CD4-positive, CD25-positive, alpha-beta regulatory T cell (primary cell): ENCODE results near the gene GPER1. TPM values are rescaled to one million over a fixed set of nuclear protein-coding genes. Genes with fewer than 3 reads are reported as not detected.
A peak's percentile ranks its signal among the peaks of the same experiment; 100 is the strongest.

ENCODE experiments used
- ATAC-seq, 2 donors: fragments of 150-1000 bp; cut with Tn5 transposase; one replicate each; pipeline ENCODE4 v1.10.0; 2021; ENCODE audit warnings: low read depth in 2 of 2, moderate number of reproducible peaks in 2 of 2, moderate library complexity in 1 of 2
- DNase-seq, 3 donors: peaks; one replicate each; pipeline versions ENCODE4 v3.0.0 to v3.0.0-alpha.2; 2012 to 2022; ENCODE audit warnings: mixed read lengths in 1 of 3
- H3K27ac ChIP-seq: one replicate; pipeline ENCODE4 v1.7.0; 2013; ENCODE audit warnings: mild to moderate bottlenecking, low read length; ENCODE audit not compliant: insufficient read depth, poor library complexity, severe bottlenecking
- H3K27me3 ChIP-seq: one replicate; pipeline ENCODE4 v1.7.0; 2013; ENCODE audit warnings: low read length; ENCODE audit not compliant: control insufficient read depth, insufficient read depth
- H3K36me3 ChIP-seq: one replicate; pipeline ENCODE4 v1.7.0; 2013; ENCODE audit warnings: mild to moderate bottlenecking, low read length, moderate library complexity; ENCODE audit not compliant: control insufficient read depth, insufficient read depth
- H3K4me1 ChIP-seq: 2 replicates; pipeline ENCODE4 v1.7.0; 2013; ENCODE audit warnings: mild to moderate bottlenecking, low read length; ENCODE audit not compliant: insufficient read depth, control insufficient read depth, poor library complexity, severe bottlenecking
- H3K4me3 ChIP-seq: one replicate; pipeline ENCODE4 v1.7.0; 2013; ENCODE audit warnings: low read depth, mild to moderate bottlenecking, low read length, moderate library complexity
- H3K9me3 ChIP-seq, 2 experiments: 1 replicate in 1 of 2; 2 replicates in 1 of 2; pipeline ENCODE4 v1.7.0; 2013; ENCODE audit warnings: low read length in 2 of 2, mild to moderate bottlenecking in 1 of 2, moderate library complexity in 1 of 2; ENCODE audit not compliant: control insufficient read depth in 2 of 2
- H3K27ac Mint-ChIP-seq, 3 donors: one replicate each; pipeline ENCODE4 v1.8.0; 2020 to 2022; ENCODE audit warnings: mild to moderate bottlenecking in 3 of 3, mixed read lengths in 3 of 3, moderate library complexity in 2 of 3
- H3K27me3 Mint-ChIP-seq: one replicate; pipeline ENCODE4 v1.8.0; 2022; ENCODE audit warnings: mild to moderate bottlenecking, mixed read lengths
- H3K36me3 Mint-ChIP-seq: one replicate; pipeline ENCODE4 v1.8.0; 2020; ENCODE audit warnings: mixed read lengths
- H3K4me1 Mint-ChIP-seq, 4 donors: one replicate each; pipeline ENCODE4 v1.8.0; 2020 to 2022; ENCODE audit warnings: mixed read lengths in 4 of 4, mild to moderate bottlenecking in 1 of 4
- H3K4me3 Mint-ChIP-seq, 4 donors: one replicate each; pipeline ENCODE4 v1.8.0; 2020 to 2022; ENCODE audit warnings: mild to moderate bottlenecking in 4 of 4, mixed read lengths in 4 of 4, moderate library complexity in 3 of 4
- H3K9me3 Mint-ChIP-seq, 7 donors: one replicate each; pipeline ENCODE4 v1.8.0; 2020 to 2022; ENCODE audit warnings: mixed read lengths in 7 of 7, mild to moderate bottlenecking in 3 of 7, moderate library complexity in 2 of 7
- polyA plus RNA-seq, 4 donors: library from polyadenylated mRNA; unstranded; fragments of 300-500 nt; fragmentation: Illumina TruSeq; gene quantifications; one replicate each; pipeline ENCODE4 v1.2.3, GENCODE V29; 2021
- total RNA-seq: library from RNA; stranded (reverse); gene quantifications from one replicate; pipeline ENCODE4 v1.2.3, GENCODE V29; 2022

Gene GPER1
- total and polyA plus RNA-seq, 5 donors from 2014 or later: 0.10 TPM; not detected in 4

GRCh38 chr7:1055956-1056784, 31.7 kb upstream of the GPER1 start:
- Histone ChIP-seq H3K27me3 (no peaks in the 10 kb centered on the region), H3K4me1 (peaks cover 26% of the 10 kb centered on the region), H3K9me3 (no peaks in the 10 kb centered on the region), H3K4me3 (no peak overlapping the region), H3K27ac (no peak overlapping the region), H3K36me3 (no peaks in the 10 kb centered on the region)
- Mint-ChIP-seq H3K9me3 (no peaks in the 10 kb centered on the region), H3K4me3 (peak overlapping the region in 3 of 4 donors; percentile 89 to 94 (median 92)), H3K4me1 (peaks cover 0 to 32% (median 12%) of the 10 kb centered on the region in 4 donors), H3K36me3 (no peaks in the 10 kb centered on the region), H3K27me3 (no peaks in the 10 kb centered on the region), H3K27ac (peak overlapping the region in 2 of 3 donors; percentile 85 to 86)
- ATAC-seq: no peak
- no peak for DNase-seq

GRCh38 chr7:1056785-1057410, 31.0 kb upstream of the GPER1 start:
- ATAC-seq (no peak), DNase-seq (no peak)
- Histone ChIP-seq H3K9me3 (no peaks in the 10 kb centered on the region), H3K27me3 (no peaks in the 10 kb centered on the region), H3K36me3 (no peaks in the 10 kb centered on the region), H3K27ac (no peak overlapping the region), H3K4me3 (no peak overlapping the region), H3K4me1 (peaks cover 26% of the 10 kb centered on the region)
- H3K36me3 Mint-ChIP-seq: no peaks in the 10 kb centered on the region
- H3K4me1 Mint-ChIP-seq: peaks cover 0 to 27% (median 8%) of the 10 kb centered on the region in 4 donors
- H3K27me3 Mint-ChIP-seq: peaks cover 4% of the 10 kb centered on the region
- peak overlapping the region in 1 of 4 donors; percentile 94 for H3K4me3 Mint-ChIP-seq
- no peaks in the 10 kb centered on the region for H3K9me3 Mint-ChIP-seq
- H3K27ac Mint-ChIP-seq: no peak overlapping the region

GRCh38 chr7:1057416-1058291, 30.3 kb upstream of the GPER1 start:
- H3K27me3 ChIP-seq: no peaks in the 10 kb centered on the region
- H3K27ac ChIP-seq: no peak overlapping the region
- Mint-ChIP-seq H3K4me3 (peak overlapping the region in 2 of 4 donors; percentile 46 to 50), H3K9me3 (no peaks in the 10 kb centered on the region), H3K27me3 (peaks cover 5% of the 10 kb centered on the region), H3K36me3 (no peaks in the 10 kb centered on the region), H3K27ac (no peak overlapping the region), H3K4me1 (peaks cover 0 to 26% (median 9%) of the 10 kb centered on the region in 4 donors)
- no peak overlapping the region for H3K4me3 ChIP-seq
- DNase-seq (no peak), ATAC-seq (no peak)
- peaks cover 26% of the 10 kb centered on the region for H3K4me1 ChIP-seq
- H3K9me3 ChIP-seq: no peaks in the 10 kb centered on the region
- H3K36me3 ChIP-seq: no peaks in the 10 kb centered on the region

GRCh38 chr7:1058311-1058710, 29.6 kb upstream of the GPER1 start:
- no peak for DNase-seq
- no peak overlapping the region for H3K27ac Mint-ChIP-seq
- H3K27me3 ChIP-seq: no peaks in the 10 kb centered on the region

GRCh38 chr7:1058821-1059199, 29.1 kb upstream of the GPER1 start:
- H3K9me3 Mint-ChIP-seq: no peaks in the 10 kb centered on the region
- peak overlapping the region in 1 of 4 donors; percentile 53 for H3K4me3 Mint-ChIP-seq
- peaks cover 0 to 26% (median 9%) of the 10 kb centered on the region in 4 donors for H3K4me1 Mint-ChIP-seq
- H3K9me3 ChIP-seq: no peaks in the 10 kb centered on the region
- H3K36me3 Mint-ChIP-seq: no peaks in the 10 kb centered on the region
- H3K27ac ChIP-seq: no peak overlapping the region
- H3K4me3 ChIP-seq: no peak overlapping the region
- H3K36me3 ChIP-seq: no peaks in the 10 kb centered on the region
- DNase-seq: peak in 1 of 3 donors; percentile 61
- no peaks in the 10 kb centered on the region for H3K27me3 ChIP-seq
- ATAC-seq: no peak
- H3K4me1 ChIP-seq: peaks cover 26% of the 10 kb centered on the region
- peaks cover 5% of the 10 kb centered on the region for H3K27me3 Mint-ChIP-seq
- H3K27ac Mint-ChIP-seq: peak overlapping the region in 2 of 3 donors; percentile 17 to 71

More at GRCh38 chr7:1058311-1058710, 29.6 kb upstream of the GPER1 start:
- H3K4me3 ChIP-seq: no peak overlapping the region
- peaks cover 26% of the 10 kb centered on the region for H3K4me1 ChIP-seq
- H3K27ac ChIP-seq: no peak overlapping the region
- no peak for ATAC-seq
- H3K36me3 Mint-ChIP-seq: no peaks in the 10 kb centered on the region
- H3K36me3 ChIP-seq: no peaks in the 10 kb centered on the region
- peaks cover 0 to 26% (median 9%) of the 10 kb centered on the region in 4 donors for H3K4me1 Mint-ChIP-seq
- H3K27me3 Mint-ChIP-seq: peaks cover 5% of the 10 kb centered on the region
- peak overlapping the region in 1 of 4 donors; percentile 53 for H3K4me3 Mint-ChIP-seq
- H3K9me3 Mint-ChIP-seq: no peaks in the 10 kb centered on the region
- no peaks in the 10 kb centered on the region for H3K9me3 ChIP-seq

- Histone ChIP-seq H3K27me3 (no peaks in the 10 kb centered on the region), H3K4me3 (no peak overlapping the region), H3K4me1 (peaks cover 21% of the 10 kb centered on the region), H3K9me3 (no peaks in the 10 kb centered on the region), H3K36me3 (no peaks in the 10 kb centered on the region), H3K27ac (no peak overlapping the region)
- Mint-ChIP-seq H3K4me1 (peaks cover 0 to 25% (median 9%) of the 10 kb centered on the region in 4 donors), H3K4me3 (peak overlapping the region in 1 of 4 donors; percentile 10), H3K27me3 (peaks cover 5% of the 10 kb centered on the region), H3K27ac (peak overlapping the region in 1 of 3 donors; percentile 17), H3K9me3 (no peaks in the 10 kb centered on the region), H3K36me3 (no peaks in the 10 kb centered on the region)
- peak in 1 of 3 donors; percentile 13 for DNase-seq
- ATAC-seq: no peak
Measured at GRCh38 chr7:1059200-1060091, 28.5 kb upstream of the GPER1 start.
